Measurements from ENCODE around the gene GLYATL1B.
"Not testable (repeated sequence)": the region's sequence is repeated elsewhere in the genome, so short reads cannot be mapped to it uniquely, and the experiment has no call there.

GLYATL1B gene

DNA sequence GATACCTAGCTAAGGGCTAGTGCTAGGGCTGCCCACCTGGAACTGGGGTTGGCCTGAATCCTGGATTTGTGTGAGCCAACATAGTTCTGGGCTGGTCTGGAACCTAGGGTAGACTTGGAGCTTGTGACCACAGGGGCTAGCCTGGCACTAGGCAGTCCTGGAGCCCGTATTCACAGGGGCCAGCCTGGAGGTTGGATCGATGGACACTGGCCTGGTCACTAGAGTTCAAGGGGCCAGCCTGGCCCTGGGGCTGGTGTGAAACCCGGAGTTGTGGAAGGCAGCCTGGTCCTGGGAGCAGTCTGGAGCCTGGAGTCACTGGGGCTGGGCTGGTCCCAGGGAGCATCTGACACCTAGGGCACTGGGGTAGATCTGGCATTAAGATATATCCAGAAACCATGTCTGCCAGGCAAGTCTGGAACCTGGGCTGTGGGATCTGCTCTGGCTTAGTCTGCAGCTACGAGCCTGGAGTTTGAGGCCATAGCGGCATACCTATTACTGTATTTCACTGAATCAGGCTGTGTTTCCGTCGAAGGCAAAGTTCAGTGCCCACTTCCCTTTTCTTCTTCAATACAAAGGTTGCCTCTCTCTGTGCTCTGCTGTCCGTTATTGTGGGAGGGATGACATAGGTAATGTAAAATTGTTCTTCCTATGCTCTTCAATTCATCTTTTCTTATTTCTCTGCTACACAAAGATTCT is 9.1 kb upstream of the GLYATL1B start:
- DNase-seq = no peak
- no peaks in the 10 kb centered on the region for H3K36me3 ChIP-seq (ENCODE audit: control insufficient read depth in 1 of 2, insufficient read depth in 2 of 2, low read length in 2 of 2)
- no peak overlapping the region for H3K4ac ChIP-seq (ENCODE audit: low read depth, low read length)
- H2AFZ ChIP-seq (ENCODE audit: insufficient read depth, low read length, poor library complexity) = no peak overlapping the region
- H3K18ac ChIP-seq (ENCODE audit: low read length) = no peak overlapping the region
- H3K14ac ChIP-seq (ENCODE audit: low read length) = no peak overlapping the region
- no peak overlapping the region for H4K91ac ChIP-seq (ENCODE audit: low read depth, low read length)
- no peak overlapping the region for H4K8ac ChIP-seq (ENCODE audit: low read depth, low read length)
- H3K79me2 ChIP-seq (ENCODE audit: control insufficient read depth, insufficient read depth, low read length, poor library complexity) = no peaks in the 10 kb centered on the region
- H3K23ac ChIP-seq (ENCODE audit: low read length) = no peak overlapping the region
- no peak overlapping the region for H3K4me3 ChIP-seq (ENCODE audit: low read depth, low read length)
- H3K79me1 ChIP-seq (ENCODE audit: low read length) = no peaks in the 10 kb centered on the region
- no peak overlapping the region for H3K27ac ChIP-seq (ENCODE audit: low read depth, low read length)
- no peaks in the 10 kb centered on the region for H3K27me3 ChIP-seq (ENCODE audit: insufficient read depth, low read length)
- no CpG with 5 or more reads among the region's 8 CpGs for WGBS (ENCODE audit: extremely low coverage, insufficient coverage, insufficient read length)
- H2BK5ac ChIP-seq (ENCODE audit: low read depth, low read length, poor library complexity) = no peak overlapping the region
- H2BK120ac ChIP-seq (ENCODE audit: insufficient read depth, low read length, poor library complexity) = no peak overlapping the region
- no peak overlapping the region for H2AK5ac ChIP-seq (ENCODE audit: low read length)
- H3K4me2 ChIP-seq (ENCODE audit: low read length) = no peak overlapping the region
- no peak overlapping the region for H4K12ac ChIP-seq (ENCODE audit: low read depth, low read length)
- no peaks in the 10 kb centered on the region for H3K9me3 ChIP-seq (ENCODE audit: insufficient read depth, low read depth, low read length)
- H2BK12ac ChIP-seq (ENCODE audit: low read length) = no peak overlapping the region
- no peaks in the 10 kb centered on the region for H3K4me1 ChIP-seq (ENCODE audit: control insufficient read depth in 1 of 2, insufficient read depth in 2 of 2, low read length in 2 of 2)
- H3K9ac ChIP-seq (ENCODE audit: low read length) = no peak overlapping the region

DNA sequence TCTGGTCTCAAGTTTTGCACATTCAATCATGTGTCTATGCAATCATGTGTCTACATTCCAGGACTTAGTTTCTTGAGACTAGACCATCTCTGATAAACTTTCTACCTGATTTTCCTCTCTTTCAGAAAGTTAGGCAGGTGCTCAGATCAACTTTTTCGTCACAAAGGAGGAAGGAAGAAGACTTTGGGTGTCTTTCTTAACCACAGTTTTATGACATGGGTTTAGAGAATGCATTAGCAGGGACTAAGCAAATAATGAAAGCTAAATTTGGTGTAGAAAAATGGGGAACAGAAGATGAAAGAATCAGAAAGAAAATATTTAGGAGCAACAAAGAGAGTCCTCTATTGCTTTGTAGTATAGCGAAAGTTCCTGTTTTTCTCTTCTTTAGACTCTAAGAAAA is 7.7 kb upstream of the GLYATL1B start:
- DNase-seq = no peak
- Histone ChIP-seq H2BK120ac (ENCODE audit: insufficient read depth, low read length, poor library complexity) (no peak overlapping the region), H3K4me3 (ENCODE audit: low read depth, low read length) (no peak overlapping the region), H3K9me3 (ENCODE audit: insufficient read depth, low read depth, low read length) (no peaks in the 10 kb centered on the region), H3K79me2 (ENCODE audit: control insufficient read depth, insufficient read depth, low read length, poor library complexity) (no peaks in the 10 kb centered on the region), H3K4me1 (ENCODE audit: control insufficient read depth in 1 of 2, insufficient read depth in 2 of 2, low read length in 2 of 2) (no peaks in the 10 kb centered on the region), H3K4ac (ENCODE audit: low read depth, low read length) (no peak overlapping the region), H3K9ac (ENCODE audit: low read length) (no peak overlapping the region), H4K8ac (ENCODE audit: low read depth, low read length) (no peak overlapping the region), H3K18ac (ENCODE audit: low read length) (no peak overlapping the region), H2BK5ac (ENCODE audit: low read depth, low read length, poor library complexity) (no peak overlapping the region), H3K27me3 (ENCODE audit: insufficient read depth, low read length) (no peaks in the 10 kb centered on the region), H3K23ac (ENCODE audit: low read length) (no peak overlapping the region), H4K91ac (ENCODE audit: low read depth, low read length) (no peak overlapping the region), H4K12ac (ENCODE audit: low read depth, low read length) (no peak overlapping the region), H2BK12ac (ENCODE audit: low read length) (no peak overlapping the region), H3K79me1 (ENCODE audit: low read length) (no peaks in the 10 kb centered on the region), H2AK5ac (ENCODE audit: low read length) (no peak overlapping the region), H3K14ac (ENCODE audit: low read length) (no peak overlapping the region), H3K27ac (ENCODE audit: low read depth, low read length) (no peak overlapping the region), H3K4me2 (ENCODE audit: low read length) (no peak overlapping the region), H2AFZ (ENCODE audit: insufficient read depth, low read length, poor library complexity) (no peak overlapping the region), H3K36me3 (ENCODE audit: control insufficient read depth in 1 of 2, insufficient read depth in 2 of 2, low read length in 2 of 2) (no peaks in the 10 kb centered on the region)
- no CpG with 5 or more reads among the region's 2 CpGs for WGBS (ENCODE audit: extremely low coverage, insufficient coverage, insufficient read length)

DNA sequence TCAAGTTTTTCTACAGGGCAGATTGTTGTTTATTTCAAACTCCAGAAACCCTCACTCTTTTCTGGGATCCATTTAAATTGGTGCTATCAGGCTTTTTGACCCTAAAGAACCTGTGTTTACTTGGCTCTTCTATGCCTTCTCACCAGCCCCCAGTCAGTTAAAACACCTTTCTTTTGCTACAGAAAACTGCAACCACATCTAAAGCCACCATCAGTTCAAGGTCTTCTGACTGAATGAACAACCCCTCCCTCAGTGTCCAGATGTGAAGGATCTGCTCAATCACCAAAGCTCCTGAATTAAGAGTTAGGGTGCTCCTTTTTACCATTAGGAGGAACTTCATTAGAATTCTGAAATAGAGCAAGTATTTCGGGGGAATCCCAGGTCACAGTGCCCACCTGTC is 7.0 kb upstream of the GLYATL1B start:
- no peak overlapping the region for H3K18ac ChIP-seq (ENCODE audit: low read length)
- no peaks in the 10 kb centered on the region for H3K79me1 ChIP-seq (ENCODE audit: low read length)
- no peak overlapping the region for H3K27ac ChIP-seq (ENCODE audit: low read depth, low read length)
- WGBS (ENCODE audit: extremely low coverage, insufficient coverage, insufficient read length) = no CpG with 5 or more reads among the region's 1 CpG
- no peak overlapping the region for H3K9ac ChIP-seq (ENCODE audit: low read length)
- no peaks in the 10 kb centered on the region for H3K36me3 ChIP-seq (ENCODE audit: control insufficient read depth in 1 of 2, insufficient read depth in 2 of 2, low read length in 2 of 2)
- H3K4ac ChIP-seq (ENCODE audit: low read depth, low read length) = no peak overlapping the region
- H4K91ac ChIP-seq (ENCODE audit: low read depth, low read length) = no peak overlapping the region
- no peak overlapping the region for H3K4me3 ChIP-seq (ENCODE audit: low read depth, low read length)
- no peak overlapping the region for H3K14ac ChIP-seq (ENCODE audit: low read length)
- H4K12ac ChIP-seq (ENCODE audit: low read depth, low read length) = no peak overlapping the region
- H3K79me2 ChIP-seq (ENCODE audit: control insufficient read depth, insufficient read depth, low read length, poor library complexity) = no peaks in the 10 kb centered on the region
- DNase-seq = no peak
- no peak overlapping the region for H2BK12ac ChIP-seq (ENCODE audit: low read length)
- H2BK5ac ChIP-seq (ENCODE audit: low read depth, low read length, poor library complexity) = no peak overlapping the region
- H3K9me3 ChIP-seq (ENCODE audit: insufficient read depth, low read depth, low read length) = no peaks in the 10 kb centered on the region
- no peak overlapping the region for H2AK5ac ChIP-seq (ENCODE audit: low read length)
- H4K8ac ChIP-seq (ENCODE audit: low read depth, low read length) = no peak overlapping the region
- H3K27me3 ChIP-seq (ENCODE audit: insufficient read depth, low read length) = no peaks in the 10 kb centered on the region
- H2AFZ ChIP-seq (ENCODE audit: insufficient read depth, low read length, poor library complexity) = no peak overlapping the region
- H2BK120ac ChIP-seq (ENCODE audit: insufficient read depth, low read length, poor library complexity) = no peak overlapping the region
- no peak overlapping the region for H3K4me2 ChIP-seq (ENCODE audit: low read length)
- no peak overlapping the region for H3K23ac ChIP-seq (ENCODE audit: low read length)
- no peaks in the 10 kb centered on the region for H3K4me1 ChIP-seq (ENCODE audit: control insufficient read depth in 1 of 2, insufficient read depth in 2 of 2, low read length in 2 of 2)

DNA sequence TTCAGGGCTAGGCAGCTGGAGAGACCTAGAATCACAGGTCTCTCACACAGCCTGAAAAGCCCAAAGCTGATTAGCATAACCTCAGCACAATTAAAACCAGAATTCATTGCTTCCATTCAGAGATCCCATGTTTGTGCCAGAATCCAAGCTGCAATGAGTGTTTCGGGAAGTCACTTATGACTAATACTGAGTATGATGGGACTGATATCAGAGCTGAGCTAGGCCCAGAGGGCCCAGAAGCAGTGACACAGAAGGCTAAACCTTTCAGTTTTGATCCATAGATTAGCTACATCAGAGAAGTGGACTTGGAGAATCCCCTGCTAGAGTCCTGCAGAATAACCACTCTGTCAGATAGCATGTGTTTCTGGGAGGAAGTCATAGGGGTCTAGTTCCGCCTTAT is 5.7 kb upstream of the GLYATL1B start:
- not testable (repeated sequence) for H3K4me2 ChIP-seq (ENCODE audit: low read length); H3K36me3 ChIP-seq (ENCODE audit: control insufficient read depth in 1 of 2, insufficient read depth in 2 of 2, low read length in 2 of 2); H3K27me3 ChIP-seq (ENCODE audit: insufficient read depth, low read length); H3K79me2 ChIP-seq (ENCODE audit: control insufficient read depth, insufficient read depth, low read length, poor library complexity); H4K91ac ChIP-seq (ENCODE audit: low read depth, low read length); H3K4ac ChIP-seq (ENCODE audit: low read depth, low read length); H2AFZ ChIP-seq (ENCODE audit: insufficient read depth, low read length, poor library complexity); H3K18ac ChIP-seq (ENCODE audit: low read length); H3K4me3 ChIP-seq (ENCODE audit: low read depth, low read length); H3K9ac ChIP-seq (ENCODE audit: low read length); DNase-seq; H3K27ac ChIP-seq (ENCODE audit: low read depth, low read length); H3K9me3 ChIP-seq (ENCODE audit: insufficient read depth, low read depth, low read length); H4K8ac ChIP-seq (ENCODE audit: low read depth, low read length); H3K79me1 ChIP-seq (ENCODE audit: low read length); H4K12ac ChIP-seq (ENCODE audit: low read depth, low read length); H2AK5ac ChIP-seq (ENCODE audit: low read length); H3K4me1 ChIP-seq (ENCODE audit: control insufficient read depth in 1 of 2, insufficient read depth in 2 of 2, low read length in 2 of 2); H2BK120ac ChIP-seq (ENCODE audit: insufficient read depth, low read length, poor library complexity); H2BK12ac ChIP-seq (ENCODE audit: low read length); H3K23ac ChIP-seq (ENCODE audit: low read length); H2BK5ac ChIP-seq (ENCODE audit: low read depth, low read length, poor library complexity); H3K14ac ChIP-seq (ENCODE audit: low read length)
- WGBS (ENCODE audit: extremely low coverage, insufficient coverage, insufficient read length) = no CpG with 5 or more reads among the region's 2 CpGs

All from trophoblast cell (in vitro differentiated cells and primary cell).